ENCODE results near the gene SOX5.
A peak's percentile ranks its signal among the peaks of the same experiment; 100 is the strongest.

Gene SOX5

DNA sequence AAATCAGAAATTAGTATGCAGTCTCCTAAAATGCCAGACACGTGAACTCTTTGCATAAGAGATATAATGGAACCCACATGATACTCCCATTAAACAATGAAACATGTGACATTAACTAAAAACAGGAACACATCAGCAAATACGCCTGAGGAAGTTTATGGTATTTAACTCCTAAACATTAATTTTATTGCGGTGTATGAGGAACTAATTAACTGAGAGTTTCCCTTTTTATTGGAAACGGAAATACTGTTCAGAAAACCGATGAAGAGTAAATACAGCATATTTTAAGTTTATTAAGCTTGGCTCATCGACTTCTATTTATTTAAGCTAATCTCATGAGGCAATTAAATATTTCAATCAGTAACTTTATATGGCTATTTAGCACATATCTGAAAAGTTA lies 290.3 kb downstream of the SOX5 start:
- in situ Hi-C loops (cut with MboI; ENCODE audit: low sequenced_read_pairs), result no loop called here
- H3K4me3 ChIP-seq, result no peak overlapping the region
- H3K36me3 ChIP-seq (replicated peaks), result no peaks in the 10 kb centered on the region
- no peak for DNase-seq (ENCODE audit: low spot score in 2 of 2)
- no peaks in the 10 kb centered on the region for H3K27me3 ChIP-seq (ENCODE audit: low read depth)
- peaks cover 10% of the 10 kb centered on the region for H3K4me1 ChIP-seq
- no peaks in the 10 kb centered on the region for H3K9me3 ChIP-seq

GRCh38 chr12:23657598-23657997 lies 291.9 kb downstream of the SOX5 start:
- Histone ChIP-seq H3K27me3 (ENCODE audit: low read depth) (no peaks in the 10 kb centered on the region), H3K4me1 (peaks cover 10% of the 10 kb centered on the region), H3K36me3 (replicated peaks) (no peaks in the 10 kb centered on the region), H3K9me3 (no peaks in the 10 kb centered on the region), H3K4me3 (no peak overlapping the region)
- in situ Hi-C loops (cut with MboI; ENCODE audit: low sequenced_read_pairs), result no loop called here
- peak in 1 of 2 experiments; percentile 50 for DNase-seq (ENCODE audit: low spot score in 2 of 2)

DNA sequence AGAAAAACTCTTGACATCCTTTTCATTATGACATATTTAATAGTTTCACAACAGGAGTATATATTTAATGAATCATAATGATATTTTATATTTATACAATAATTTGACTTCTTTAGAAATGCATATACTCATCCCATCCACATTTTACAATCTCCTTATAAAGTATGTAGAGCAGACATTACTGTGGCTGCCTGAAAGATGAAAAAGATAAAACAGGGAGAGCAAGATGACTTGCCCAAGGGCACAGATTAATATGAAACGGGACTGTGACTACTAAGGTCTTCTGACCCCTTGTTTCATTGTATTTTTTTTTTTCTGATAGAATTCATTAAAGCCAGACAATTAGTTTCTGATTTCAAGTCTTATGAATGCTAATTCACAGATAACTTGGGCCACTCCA lies 293.6 kb downstream of the SOX5 start:
- DNase-seq (ENCODE audit: low spot score in 2 of 2), result no peak
- in situ Hi-C loops (cut with MboI; ENCODE audit: low sequenced_read_pairs), result no loop called here

GRCh38 chr12:23655112-23655511 lies 294.4 kb downstream of the SOX5 start:
- Histone ChIP-seq H3K4me3 (no peak overlapping the region), H3K27me3 (ENCODE audit: low read depth) (no peaks in the 10 kb centered on the region), H3K9me3 (no peaks in the 10 kb centered on the region), H3K36me3 (replicated peaks) (no peaks in the 10 kb centered on the region), H3K4me1 (peaks cover 10% of the 10 kb centered on the region)
- no peak for DNase-seq (ENCODE audit: low spot score in 2 of 2)
- in situ Hi-C loops (cut with MboI; ENCODE audit: low sequenced_read_pairs), result no loop called here

More for the DNA sequence above, 293.6 kb downstream of the SOX5 start:
- Histone ChIP-seq H3K4me1 (peaks cover 10% of the 10 kb centered on the region), H3K36me3 (replicated peaks) (no peaks in the 10 kb centered on the region), H3K9me3 (no peaks in the 10 kb centered on the region), H3K4me3 (no peak overlapping the region), H3K27me3 (ENCODE audit: low read depth) (no peaks in the 10 kb centered on the region)

DNA sequence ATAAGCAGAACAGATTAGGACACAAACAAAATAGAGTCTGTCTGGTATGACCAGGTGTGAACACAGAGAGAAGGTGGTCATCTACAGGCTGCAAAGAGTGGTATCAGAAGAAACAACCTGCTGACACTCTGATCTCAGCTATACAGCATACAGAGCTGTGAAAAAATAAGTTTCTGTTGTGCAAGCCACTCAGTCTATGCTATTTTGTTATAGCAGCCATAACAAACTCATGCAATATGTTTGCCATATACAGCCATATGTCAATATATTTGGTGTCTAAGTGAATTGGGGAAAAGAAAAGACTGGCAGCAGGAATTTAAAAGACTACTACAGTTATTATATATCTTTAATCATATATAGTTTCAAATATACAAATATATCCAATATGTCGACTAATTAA lies 300.9 kb downstream of the SOX5 start:
- no peak overlapping the region for H3K4me3 ChIP-seq
- in situ Hi-C loops (cut with MboI; ENCODE audit: low sequenced_read_pairs), result no loop called here
- no peaks in the 10 kb centered on the region for H3K4me1 ChIP-seq
- H3K27me3 ChIP-seq (ENCODE audit: low read depth), result no peaks in the 10 kb centered on the region
- no peaks in the 10 kb centered on the region for H3K36me3 ChIP-seq (replicated peaks)
- no peak for DNase-seq (ENCODE audit: low spot score in 2 of 2)
- H3K9me3 ChIP-seq, result no peaks in the 10 kb centered on the region

- DNase-seq (ENCODE audit: low spot score in 2 of 2), result peak; percentile 68 to 100
- Histone ChIP-seq H3K36me3 (replicated peaks) (no peaks in the 10 kb centered on the region), H3K4me1 (peaks cover 25% of the 10 kb centered on the region), H3K9me3 (no peaks in the 10 kb centered on the region), H3K4me3 (no peak overlapping the region), H3K27me3 (ENCODE audit: low read depth) (no peaks in the 10 kb centered on the region)
- in situ Hi-C loops (cut with MboI; ENCODE audit: low sequenced_read_pairs), result no loop called here
Observed at GRCh38 chr12:23640754-23641153, 308.7 kb downstream of the SOX5 start.

DNA sequence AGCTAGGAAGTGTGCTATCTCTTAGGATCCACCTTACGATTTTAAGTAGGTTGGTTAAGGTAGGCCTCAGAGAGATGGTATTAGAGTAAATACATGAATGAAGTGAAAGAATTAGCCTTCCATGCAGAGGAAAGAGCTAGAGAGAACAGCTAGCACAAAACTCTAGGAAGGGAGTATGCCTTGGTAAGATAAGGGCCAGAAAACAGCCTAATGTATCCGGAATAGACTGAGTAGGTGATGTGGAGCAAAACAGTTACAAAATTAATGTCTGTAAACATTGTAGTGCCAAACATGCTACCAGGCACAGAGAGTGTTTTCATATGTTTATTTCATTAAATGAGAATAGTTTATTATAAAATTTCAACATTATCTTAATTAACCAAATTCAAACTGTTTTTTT lies 315.1 kb downstream of the SOX5 start:
- in situ Hi-C loops (cut with MboI; ENCODE audit: low sequenced_read_pairs), result no loop called here
- no peaks in the 10 kb centered on the region for H3K27me3 ChIP-seq (ENCODE audit: low read depth)
- H3K9me3 ChIP-seq, result no peaks in the 10 kb centered on the region
- peaks cover 13% of the 10 kb centered on the region for H3K4me1 ChIP-seq
- H3K4me3 ChIP-seq, result no peak overlapping the region
- no peak for DNase-seq (ENCODE audit: low spot score in 2 of 2)
- H3K36me3 ChIP-seq (replicated peaks), result no peaks in the 10 kb centered on the region

GRCh38 chr12:23631786-23632377 lies 317.6 kb downstream of the SOX5 start:
- Histone ChIP-seq H3K27me3 (ENCODE audit: low read depth) (no peaks in the 10 kb centered on the region), H3K9me3 (no peaks in the 10 kb centered on the region), H3K4me3 (no peak overlapping the region), H3K36me3 (replicated peaks) (no peaks in the 10 kb centered on the region), H3K4me1 (peaks cover 32% of the 10 kb centered on the region)
- DNase-seq (ENCODE audit: low spot score in 2 of 2), result peak; percentile 63 to 80
- in situ Hi-C loops (cut with MboI; ENCODE audit: low sequenced_read_pairs), result no loop called here

GRCh38 chr12:23630524-23630923 lies 318.9 kb downstream of the SOX5 start:
- no peaks in the 10 kb centered on the region for H3K36me3 ChIP-seq (replicated peaks)
- no peak for DNase-seq (ENCODE audit: low spot score in 2 of 2)
- H3K4me3 ChIP-seq, result no peak overlapping the region
- H3K9me3 ChIP-seq, result no peaks in the 10 kb centered on the region
- in situ Hi-C loops (cut with MboI; ENCODE audit: low sequenced_read_pairs), result no loop called here
- H3K4me1 ChIP-seq, result peaks cover 42% of the 10 kb centered on the region
- H3K27me3 ChIP-seq (ENCODE audit: low read depth), result no peaks in the 10 kb centered on the region

GRCh38 chr12:23628806-23629205 lies 320.7 kb downstream of the SOX5 start:
- Histone ChIP-seq H3K36me3 (replicated peaks) (no peaks in the 10 kb centered on the region), H3K4me3 (no peak overlapping the region), H3K9me3 (no peaks in the 10 kb centered on the region), H3K27me3 (ENCODE audit: low read depth) (no peaks in the 10 kb centered on the region), H3K4me1 (peaks cover 42% of the 10 kb centered on the region)
- in situ Hi-C loops (cut with MboI; ENCODE audit: low sequenced_read_pairs), result no loop called here
- DNase-seq (ENCODE audit: low spot score in 2 of 2), result peak in 1 of 2 experiments; percentile 40

- H3K4me1 ChIP-seq, result peaks cover 37% of the 10 kb centered on the region
- in situ Hi-C loops (cut with MboI; ENCODE audit: low sequenced_read_pairs), result no loop called here
- no peaks in the 10 kb centered on the region for H3K27me3 ChIP-seq (ENCODE audit: low read depth)
- no peak overlapping the region for H3K4me3 ChIP-seq
- peak; percentile 38 to 92 for DNase-seq (ENCODE audit: low spot score in 2 of 2)
- H3K9me3 ChIP-seq, result no peaks in the 10 kb centered on the region
- H3K36me3 ChIP-seq (replicated peaks), result no peaks in the 10 kb centered on the region
Observed at GRCh38 chr12:23626791-23627190, 322.7 kb downstream of the SOX5 start.

DNA sequence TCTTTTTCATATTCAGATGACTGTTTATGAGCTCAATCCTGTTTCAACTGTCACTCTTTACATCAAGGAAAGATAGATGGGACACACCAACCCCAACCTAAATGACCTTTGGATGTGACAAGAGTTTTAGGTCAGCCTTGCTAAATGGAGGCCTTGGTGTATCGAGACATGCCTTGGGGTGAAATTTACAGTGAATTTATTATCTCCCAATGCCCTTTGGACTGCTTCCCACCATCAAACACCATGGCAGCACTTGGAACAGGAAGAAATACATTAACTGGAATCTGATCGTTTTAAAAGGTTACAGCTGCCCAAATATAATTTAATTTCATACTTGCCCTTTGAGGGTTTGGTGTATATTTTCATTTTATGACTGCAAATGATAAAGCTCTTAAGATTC lies 327.6 kb downstream of the SOX5 start:
- peaks cover 13% of the 10 kb centered on the region for H3K4me1 ChIP-seq
- no peak for DNase-seq (ENCODE audit: low spot score in 2 of 2)
- no peaks in the 10 kb centered on the region for H3K36me3 ChIP-seq (replicated peaks)
- no peaks in the 10 kb centered on the region for H3K27me3 ChIP-seq (ENCODE audit: low read depth)
- no peaks in the 10 kb centered on the region for H3K9me3 ChIP-seq
- no peak overlapping the region for H3K4me3 ChIP-seq
- in situ Hi-C loops (cut with MboI; ENCODE audit: low sequenced_read_pairs), result no loop called here

DNA sequence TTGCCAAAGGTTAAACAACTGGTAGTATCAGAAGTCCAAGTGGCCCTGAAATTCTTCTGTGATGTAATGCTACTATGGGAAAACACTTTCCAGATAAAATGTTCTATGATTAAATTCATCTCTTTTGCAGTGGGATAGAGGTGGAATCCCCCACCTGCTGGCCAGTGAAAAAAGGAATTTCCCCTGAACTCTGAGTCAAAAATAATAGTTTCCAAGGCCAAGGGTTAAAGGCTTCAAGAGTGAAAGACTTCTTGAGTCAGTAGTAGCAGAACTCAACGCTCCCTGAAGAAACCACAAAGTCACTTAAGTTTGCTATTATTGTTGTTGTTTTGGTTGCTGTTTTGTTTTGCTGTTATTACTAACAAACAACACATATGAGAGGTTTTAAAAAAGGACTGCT lies 330.8 kb downstream of the SOX5 start:
- no peak overlapping the region for H3K4me3 ChIP-seq
- H3K4me1 ChIP-seq, result 0 out of 2 replicates have a peak, but pooled peaks cover 3% of the 10 kb centered on the region
- H3K9me3 ChIP-seq, result no peaks in the 10 kb centered on the region
- H3K27me3 ChIP-seq (ENCODE audit: low read depth), result no peaks in the 10 kb centered on the region
- no peak for DNase-seq (ENCODE audit: low spot score in 2 of 2)
- H3K36me3 ChIP-seq (replicated peaks), result no peaks in the 10 kb centered on the region
- in situ Hi-C loops (cut with MboI; ENCODE audit: low sequenced_read_pairs), result no loop called here

DNA sequence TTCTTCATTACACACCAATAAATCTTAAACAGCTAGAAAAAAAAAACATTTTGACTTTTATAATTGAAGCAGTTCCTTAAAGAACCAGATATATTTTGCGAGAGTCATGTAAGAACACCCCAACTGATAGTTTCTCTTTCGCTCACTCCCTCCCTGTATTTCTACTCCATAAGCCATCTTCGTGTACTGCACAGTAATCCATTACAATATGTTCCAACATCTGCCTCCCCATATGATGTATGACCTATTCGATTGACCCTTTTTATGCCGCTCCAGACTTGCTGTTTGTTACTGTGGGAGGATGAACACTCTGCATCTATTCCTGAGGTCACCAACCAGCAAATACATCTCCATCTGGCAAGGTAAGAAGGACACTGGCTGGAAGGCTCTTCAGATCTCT lies 331.7 kb downstream of the SOX5 start:
- H3K4me3 ChIP-seq, result no peak overlapping the region
- H3K9me3 ChIP-seq, result no peaks in the 10 kb centered on the region
- no peak for DNase-seq (ENCODE audit: low spot score in 2 of 2)
- H3K36me3 ChIP-seq (replicated peaks), result no peaks in the 10 kb centered on the region
- in situ Hi-C loops (cut with MboI; ENCODE audit: low sequenced_read_pairs), result no loop called here
- H3K4me1 ChIP-seq, result 0 out of 2 replicates have a peak, but pooled peaks cover 3% of the 10 kb centered on the region
- no peaks in the 10 kb centered on the region for H3K27me3 ChIP-seq (ENCODE audit: low read depth)

- Histone ChIP-seq H3K27me3 (ENCODE audit: low read depth) (no peaks in the 10 kb centered on the region), H3K9me3 (no peaks in the 10 kb centered on the region), H3K4me3 (no peak overlapping the region), H3K36me3 (replicated peaks) (no peaks in the 10 kb centered on the region), H3K4me1 (no peaks in the 10 kb centered on the region)
- DNase-seq (ENCODE audit: low spot score in 2 of 2), result no peak
- in situ Hi-C loops (cut with MboI; ENCODE audit: low sequenced_read_pairs), result no loop called here
Observed at GRCh38 chr12:23614280-23614679, 335.2 kb downstream of the SOX5 start.
